BJ (cell line): ENCODE data around the gene QRFPR. TPM values are rescaled to one million over a fixed set of nuclear protein-coding genes. Genes with fewer than 3 reads are reported as not detected.
"Not testable (repeated sequence)": the region's sequence is repeated elsewhere in the genome, so short reads cannot be mapped to it uniquely, and the experiment has no call there.

Experiments
- CTCF ChIA-PET: fragments of 350-600 bp; formaldehyde crosslinking; extraction: SDS; loops from one replicate; lab custom pipeline; 2021; ENCODE audit warnings: antibody characterized with exemption, inconsistent platforms; lab: Yijun Ruan, JAX
- POLR2A ChIA-PET: fragments of 300-600 bp; sonication (Branson Sonifier 250); formaldehyde crosslinking; extraction: SDS; loops from one replicate; lab custom pipeline; 2021; ENCODE audit warnings: antibody characterized with exemption; lab: Charles Lee
- DNase-seq: peaks from one replicate; pipeline ENCODE4 v3.0.0-alpha.2; 2011; ENCODE audit warnings: low read depth
- H3K27me3 ChIP-seq: 2 replicates; pipeline ENCODE4 v1.6.0; 2011; ENCODE audit warnings: low read length; ENCODE audit not compliant: control insufficient read depth, insufficient read depth
- H3K36me3 ChIP-seq: 2 replicates; pipeline ENCODE4 v1.5.1; 2011; ENCODE audit warnings: low read length; ENCODE audit not compliant: control insufficient read depth, insufficient read depth
- H3K4me3 ChIP-seq: 2 replicates; pipeline ENCODE4 v1.5.1; 2011; ENCODE audit warnings: low read depth, mild to moderate bottlenecking, control low read depth, low read length
- polyA minus RNA-seq: library from RNA; depleted of rRNA, polyadenylated mRNA; stranded (reverse); fragments of >200 nt; gene quantifications from 2 replicates; pipeline ENCODE4 v1.2.3, GENCODE V29; 2011; rRNA and poly(A)+ RNA removed
- polyA plus RNA-seq: library from polyadenylated mRNA; depleted of rRNA; stranded (reverse); fragments of >200 nt; gene quantifications from 2 replicates; pipeline ENCODE4 v1.2.3, GENCODE V29; 2011; rRNA removed
- TF ChIP-seq, protein P1 (sequence below): IDR thresholded peaks from 2 replicates; pipeline ENCODE4 v1.5.1; 2011; ENCODE audit warnings: low read depth, mild to moderate bottlenecking, control low read depth, inconsistent platforms, low read length, moderate library complexity; ENCODE audit not compliant: insufficient read depth

The QRFPR gene
- polyA plus RNA-seq (not detected in 2 replicates), polyA minus RNA-seq (not detected in 2 replicates)

DNA sequence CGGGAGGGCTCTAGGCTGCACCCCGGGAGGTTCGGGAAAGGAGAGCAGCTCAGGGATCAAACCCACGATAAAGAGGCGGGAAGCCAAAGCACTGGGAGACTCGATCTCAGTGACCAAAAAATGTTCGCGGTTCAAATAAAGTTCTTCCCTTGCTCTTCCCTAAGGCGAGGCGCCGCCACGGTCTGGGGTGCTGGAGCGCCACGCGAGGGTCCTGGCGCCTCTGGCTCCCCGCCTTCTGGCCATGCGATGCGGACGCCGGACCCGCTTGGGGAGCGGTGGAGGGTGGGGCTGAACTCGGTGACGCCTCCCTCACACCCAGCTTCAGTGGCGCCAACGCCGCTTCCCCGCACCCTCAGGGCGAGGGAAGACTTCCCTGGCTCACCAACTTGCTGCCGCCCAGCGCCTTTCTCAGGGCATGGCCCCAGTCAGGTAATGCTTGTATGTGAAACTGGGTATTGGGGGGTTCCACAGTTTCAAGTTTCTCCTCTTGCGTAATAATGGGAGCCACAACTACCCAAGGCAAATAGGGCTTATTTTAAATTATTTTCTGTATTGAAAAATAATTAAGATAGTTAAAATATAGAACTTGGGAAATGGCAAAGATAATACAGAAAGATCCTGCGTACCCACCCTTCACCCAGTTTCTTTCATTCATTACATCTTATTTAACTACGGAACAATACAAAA is at the start of gene QRFPR:
QRFPR (minus strand) TSS at position 243 of the 687 bp plus-strand sequence. CDS start 371 bp downstream, outside the sequence.
- Histone ChIP-seq H3K4me3 (peak within 1 kb of the TSS; percentile 10; the same call in 1 of the 2 replicates), H3K36me3 (no peaks in the 10 kb centered on the region), H3K27me3 (peaks cover 14% of the 10 kb centered on the region)
- CTCF ChIA-PET, result interaction anchor here (1.2 kb wide), 1 partner anchor 10 kb away, joined by 4 read pairs; no protein-coding TSS in a partner anchor
- TF ChIP-seq, protein P1, sequence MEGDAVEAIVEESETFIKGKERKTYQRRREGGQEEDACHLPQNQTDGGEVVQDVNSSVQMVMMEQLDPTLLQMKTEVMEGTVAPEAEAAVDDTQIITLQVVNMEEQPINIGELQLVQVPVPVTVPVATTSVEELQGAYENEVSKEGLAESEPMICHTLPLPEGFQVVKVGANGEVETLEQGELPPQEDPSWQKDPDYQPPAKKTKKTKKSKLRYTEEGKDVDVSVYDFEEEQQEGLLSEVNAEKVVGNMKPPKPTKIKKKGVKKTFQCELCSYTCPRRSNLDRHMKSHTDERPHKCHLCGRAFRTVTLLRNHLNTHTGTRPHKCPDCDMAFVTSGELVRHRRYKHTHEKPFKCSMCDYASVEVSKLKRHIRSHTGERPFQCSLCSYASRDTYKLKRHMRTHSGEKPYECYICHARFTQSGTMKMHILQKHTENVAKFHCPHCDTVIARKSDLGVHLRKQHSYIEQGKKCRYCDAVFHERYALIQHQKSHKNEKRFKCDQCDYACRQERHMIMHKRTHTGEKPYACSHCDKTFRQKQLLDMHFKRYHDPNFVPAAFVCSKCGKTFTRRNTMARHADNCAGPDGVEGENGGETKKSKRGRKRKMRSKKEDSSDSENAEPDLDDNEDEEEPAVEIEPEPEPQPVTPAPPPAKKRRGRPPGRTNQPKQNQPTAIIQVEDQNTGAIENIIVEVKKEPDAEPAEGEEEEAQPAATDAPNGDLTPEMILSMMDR, result no peak
- no peak for DNase-seq
- POLR2A ChIA-PET, result no interaction called here

DNA sequence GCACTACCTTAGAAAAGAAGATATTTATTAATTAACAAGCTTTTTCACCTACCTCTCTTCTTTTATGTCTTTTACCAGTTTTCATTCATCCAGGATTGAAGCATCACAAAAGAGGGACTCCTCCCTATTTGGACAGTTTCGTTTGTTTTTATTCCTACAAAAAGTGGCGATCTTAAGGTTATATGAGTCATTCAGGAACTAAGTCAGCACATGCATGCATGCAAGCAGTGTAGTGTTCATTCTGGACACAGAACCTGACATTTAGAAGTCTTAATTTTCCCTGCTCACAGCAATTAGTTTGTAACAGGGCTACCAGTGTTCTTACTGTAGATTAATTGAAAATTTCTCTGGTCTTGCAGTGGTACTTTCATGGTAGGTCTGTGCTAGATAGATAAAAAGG is 47.9 kb upstream of the QRFPR start:
- TF ChIP-seq, protein P1, result no peak
- Histone ChIP-seq H3K4me3 (no peak overlapping the region), H3K27me3 (no peaks in the 10 kb centered on the region), H3K36me3 (no peaks in the 10 kb centered on the region)
- POLR2A ChIA-PET, result no interaction called here
- CTCF ChIA-PET, result no interaction called here
- DNase-seq, result no peak

DNA sequence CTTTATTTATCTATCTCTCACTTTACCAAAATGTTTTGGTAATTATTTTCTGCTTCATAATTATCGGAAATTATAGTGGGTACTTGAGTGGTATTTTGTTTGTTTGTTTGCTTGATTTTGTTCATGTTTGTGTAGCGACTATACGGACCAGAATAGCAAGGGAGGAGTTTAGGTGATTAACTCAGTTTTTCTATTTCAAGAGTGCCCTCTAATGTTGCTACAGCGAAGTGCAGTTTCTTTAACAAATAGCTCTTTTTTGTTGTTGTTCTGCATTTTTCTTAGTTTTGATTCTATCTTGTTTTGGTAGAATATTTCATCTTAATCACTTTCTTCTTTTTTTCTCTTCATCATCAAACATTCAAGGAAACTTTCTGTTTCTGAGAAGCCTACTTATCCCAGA is 40.8 kb upstream of the QRFPR start:
- Histone ChIP-seq H3K36me3 (no peaks in the 10 kb centered on the region), H3K4me3 (no peak overlapping the region), H3K27me3 (no peaks in the 10 kb centered on the region)
- CTCF ChIA-PET, result no interaction called here
- no peak for DNase-seq
- TF ChIP-seq, protein P1, result peak; percentile 23; the same call in 1 of the 2 replicates
- POLR2A ChIA-PET, result no interaction called here

DNA sequence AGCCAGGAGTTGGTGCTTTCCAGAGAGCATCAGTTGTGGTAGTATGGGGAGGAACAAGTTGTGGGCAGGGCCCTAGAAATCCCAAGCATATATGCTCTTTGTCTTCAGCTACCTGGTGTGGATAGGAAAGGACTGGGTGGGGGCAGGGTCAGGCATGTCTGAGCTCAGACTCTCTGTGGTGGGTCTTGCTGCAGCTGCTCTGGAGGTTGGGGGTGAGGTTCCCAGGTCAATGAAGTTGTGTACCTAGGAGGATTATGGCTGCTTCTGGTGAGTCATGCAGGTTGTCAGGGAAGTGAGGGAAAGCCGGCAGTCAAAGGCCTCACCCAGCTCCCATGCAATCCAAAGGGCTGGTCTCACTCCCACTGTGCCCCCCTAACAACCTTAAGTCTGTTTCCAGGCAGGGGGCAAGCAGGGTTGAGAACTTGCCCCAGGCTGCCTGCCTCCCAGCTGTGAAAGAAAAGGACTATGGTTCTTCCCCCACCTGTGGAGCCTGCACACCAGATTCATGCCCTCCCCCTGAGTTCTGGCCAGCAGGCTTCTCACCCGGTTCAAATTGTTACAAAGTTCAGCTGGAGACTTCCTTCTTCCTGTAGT is 30.4 kb upstream of the QRFPR start:
- H3K4me3 ChIP-seq, result no peak overlapping the region
- no peak for DNase-seq
- H3K27me3 ChIP-seq, result no peaks in the 10 kb centered on the region
- TF ChIP-seq, protein P1, result no peak
- no peaks in the 10 kb centered on the region for H3K36me3 ChIP-seq
- CTCF ChIA-PET, result interaction anchor here (0.7 kb wide), 1 partner anchor 9 kb away, joined by 4 read pairs; no protein-coding TSS in a partner anchor
- POLR2A ChIA-PET, result no interaction called here

DNA sequence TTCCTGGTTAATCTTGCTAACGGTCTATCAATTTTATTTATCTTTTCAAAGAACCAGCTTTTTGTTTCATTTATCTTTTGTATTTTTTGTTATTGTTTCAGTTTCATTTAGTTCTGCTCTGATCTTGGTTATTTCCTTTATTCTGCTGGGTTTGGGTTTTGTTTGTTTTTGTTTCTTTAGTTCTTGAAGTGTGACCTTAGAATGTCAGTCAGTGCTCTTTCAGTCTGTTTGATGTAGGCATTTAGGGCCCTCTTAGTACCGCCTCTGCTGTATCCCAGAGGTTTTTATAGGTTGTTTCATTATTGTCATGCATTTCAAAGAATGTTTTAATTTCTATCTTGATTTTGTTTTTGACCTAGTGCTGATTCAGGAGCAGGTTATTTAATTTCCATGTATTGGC is 27.7 kb upstream of the QRFPR start:
- H3K36me3 ChIP-seq, POLR2A ChIA-PET, CTCF ChIA-PET, H3K27me3 ChIP-seq, DNase-seq, H3K4me3 ChIP-seq: not testable (repeated sequence)
